ENCODE data around the gene FRMD4A. TPM values are rescaled to one million over a fixed set of nuclear protein-coding genes. Genes with fewer than 3 reads are reported as not detected.

FRMD4A gene
- total and polyA plus RNA-seq, 10 of the 15 experiments (the other 5 are each of a cell fraction or from before 2014, with no cell fraction given) = 17.8 to 75.2 (median 39.1) TPM

GRCh38 chr10:13686331-13686752 lies 644.4 kb downstream of the FRMD4A start (continued):
- TF ChIP-seq ZNF687 (IDR thresholded peaks at IDR 0.05) (peak; percentile 55; the same call in 1 of the 2 replicates), USF1 (IDR thresholded peaks at IDR 0.05; ENCODE audit: borderline replicate concordance, extremely low read length, insufficient read depth, low read depth, low read length) (no peak)
- TF ChIP-seq, protein P1, sequence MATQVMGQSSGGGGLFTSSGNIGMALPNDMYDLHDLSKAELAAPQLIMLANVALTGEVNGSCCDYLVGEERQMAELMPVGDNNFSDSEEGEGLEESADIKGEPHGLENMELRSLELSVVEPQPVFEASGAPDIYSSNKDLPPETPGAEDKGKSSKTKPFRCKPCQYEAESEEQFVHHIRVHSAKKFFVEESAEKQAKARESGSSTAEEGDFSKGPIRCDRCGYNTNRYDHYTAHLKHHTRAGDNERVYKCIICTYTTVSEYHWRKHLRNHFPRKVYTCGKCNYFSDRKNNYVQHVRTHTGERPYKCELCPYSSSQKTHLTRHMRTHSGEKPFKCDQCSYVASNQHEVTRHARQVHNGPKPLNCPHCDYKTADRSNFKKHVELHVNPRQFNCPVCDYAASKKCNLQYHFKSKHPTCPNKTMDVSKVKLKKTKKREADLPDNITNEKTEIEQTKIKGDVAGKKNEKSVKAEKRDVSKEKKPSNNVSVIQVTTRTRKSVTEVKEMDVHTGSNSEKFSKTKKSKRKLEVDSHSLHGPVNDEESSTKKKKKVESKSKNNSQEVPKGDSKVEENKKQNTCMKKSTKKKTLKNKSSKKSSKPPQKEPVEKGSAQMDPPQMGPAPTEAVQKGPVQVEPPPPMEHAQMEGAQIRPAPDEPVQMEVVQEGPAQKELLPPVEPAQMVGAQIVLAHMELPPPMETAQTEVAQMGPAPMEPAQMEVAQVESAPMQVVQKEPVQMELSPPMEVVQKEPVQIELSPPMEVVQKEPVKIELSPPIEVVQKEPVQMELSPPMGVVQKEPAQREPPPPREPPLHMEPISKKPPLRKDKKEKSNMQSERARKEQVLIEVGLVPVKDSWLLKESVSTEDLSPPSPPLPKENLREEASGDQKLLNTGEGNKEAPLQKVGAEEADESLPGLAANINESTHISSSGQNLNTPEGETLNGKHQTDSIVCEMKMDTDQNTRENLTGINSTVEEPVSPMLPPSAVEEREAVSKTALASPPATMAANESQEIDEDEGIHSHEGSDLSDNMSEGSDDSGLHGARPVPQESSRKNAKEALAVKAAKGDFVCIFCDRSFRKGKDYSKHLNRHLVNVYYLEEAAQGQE (IDR thresholded peaks at IDR 0.05; ENCODE audit: low read depth, low read length) = no peak

Data from GM12878 (cell line).